Brain pericyte (primary cell): ENCODE data around the gene SETMAR.
"Not testable (repeated sequence)": the region's sequence is repeated elsewhere in the genome, so short reads cannot be mapped to it uniquely, and the experiment has no call there.

Experiments used
- DNase-seq: peaks from one replicate; pipeline ENCODE4 v3.0.0-alpha.2; 2012; ENCODE audit warnings: low read depth, low spot score

The SETMAR gene

DNA sequence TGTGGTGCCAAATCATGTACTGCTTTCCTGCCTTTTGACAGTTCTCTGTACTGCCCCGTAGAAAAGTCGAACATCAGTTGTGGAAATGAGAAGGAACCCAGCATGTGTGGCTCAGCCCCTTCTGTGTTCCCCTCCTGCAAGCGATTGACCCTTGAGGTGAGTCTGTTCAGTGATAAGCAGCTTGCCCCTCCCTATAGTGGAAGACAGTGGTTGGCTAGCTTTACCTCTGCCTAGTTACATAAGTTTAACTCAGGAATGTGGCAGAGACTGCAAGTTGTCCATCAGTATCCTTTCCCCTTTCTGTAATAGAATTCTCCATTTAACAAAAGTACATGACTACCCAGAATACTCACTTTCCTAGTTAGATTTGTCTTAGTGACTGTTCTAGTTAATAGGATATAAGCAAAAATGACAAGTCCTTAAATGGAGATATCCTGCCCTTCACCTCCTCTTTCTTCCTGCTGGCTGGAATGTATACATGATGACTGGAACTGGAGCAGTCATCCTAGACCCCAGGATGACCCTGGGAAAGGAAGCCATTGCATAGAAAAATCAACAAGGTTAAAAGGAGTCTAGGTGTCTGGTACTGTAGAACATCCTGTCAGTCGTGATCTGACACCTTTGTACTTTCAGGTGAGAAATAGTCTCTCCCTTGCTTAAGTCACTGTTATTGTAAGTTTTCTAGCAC is 10.6 kb downstream of the SETMAR start:
- no peak for DNase-seq

DNA sequence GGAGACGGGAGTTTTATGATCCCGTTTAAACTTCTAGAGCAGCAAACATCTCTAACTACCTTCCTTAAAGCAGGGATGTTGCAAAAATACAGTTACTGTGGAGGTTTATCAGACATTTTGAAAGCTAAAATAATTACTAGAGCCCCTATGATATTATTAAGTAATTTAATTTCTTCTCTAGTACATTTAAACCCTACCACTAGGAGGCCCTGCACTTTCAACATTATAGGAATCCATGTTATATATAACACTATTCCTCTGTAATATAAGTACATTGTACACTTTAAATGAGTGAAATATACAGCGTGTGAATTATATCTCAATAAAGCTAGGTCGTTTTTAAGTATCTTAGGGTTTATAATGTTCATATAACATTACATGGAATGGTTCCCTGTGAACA is 11.5 kb downstream of the SETMAR start:
- no peak for DNase-seq

- DNase-seq, result no peak
These were observed 17.1 kb downstream of the SETMAR start for GRCh38 chr3:4320096-4320911.

DNA sequence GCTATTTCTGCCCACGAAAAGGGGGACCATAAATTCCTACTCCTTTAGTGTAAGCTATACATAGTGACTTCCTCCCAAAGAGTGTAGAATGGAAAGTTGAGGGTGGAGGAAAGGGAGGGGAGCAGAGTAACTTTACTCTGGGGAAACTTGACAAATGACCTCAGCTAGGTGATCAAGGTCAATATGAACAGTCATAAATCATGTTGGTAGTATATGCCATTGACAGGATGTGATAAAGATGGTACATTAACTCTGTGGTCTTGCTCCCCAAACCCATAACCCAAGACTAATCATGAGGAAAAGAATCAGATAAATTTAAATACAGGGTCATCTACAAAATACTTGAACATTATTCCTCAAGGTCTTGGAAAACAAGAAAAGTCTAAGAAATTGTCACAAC is 18.6 kb downstream of the SETMAR start:
- no peak for DNase-seq

DNA sequence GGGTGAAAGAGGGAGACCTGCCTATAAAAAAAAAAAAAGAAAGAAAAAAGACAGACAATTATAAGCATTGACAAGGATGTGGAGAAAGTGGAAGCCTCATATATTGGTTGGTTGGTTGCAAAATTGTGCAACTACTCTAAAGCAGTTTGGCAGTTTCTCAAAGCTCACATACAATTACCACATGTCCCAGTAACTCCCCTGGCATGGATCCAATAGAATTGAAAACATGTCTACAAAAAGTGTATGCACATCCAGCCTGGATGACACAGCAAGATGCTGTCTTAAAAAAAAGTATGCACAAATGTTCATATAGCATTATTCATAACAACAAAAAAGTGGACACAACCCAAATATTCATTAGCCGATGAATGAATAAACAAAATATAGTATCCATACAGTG is 19.5 kb downstream of the SETMAR start:
- DNase-seq, result no peak

DNA sequence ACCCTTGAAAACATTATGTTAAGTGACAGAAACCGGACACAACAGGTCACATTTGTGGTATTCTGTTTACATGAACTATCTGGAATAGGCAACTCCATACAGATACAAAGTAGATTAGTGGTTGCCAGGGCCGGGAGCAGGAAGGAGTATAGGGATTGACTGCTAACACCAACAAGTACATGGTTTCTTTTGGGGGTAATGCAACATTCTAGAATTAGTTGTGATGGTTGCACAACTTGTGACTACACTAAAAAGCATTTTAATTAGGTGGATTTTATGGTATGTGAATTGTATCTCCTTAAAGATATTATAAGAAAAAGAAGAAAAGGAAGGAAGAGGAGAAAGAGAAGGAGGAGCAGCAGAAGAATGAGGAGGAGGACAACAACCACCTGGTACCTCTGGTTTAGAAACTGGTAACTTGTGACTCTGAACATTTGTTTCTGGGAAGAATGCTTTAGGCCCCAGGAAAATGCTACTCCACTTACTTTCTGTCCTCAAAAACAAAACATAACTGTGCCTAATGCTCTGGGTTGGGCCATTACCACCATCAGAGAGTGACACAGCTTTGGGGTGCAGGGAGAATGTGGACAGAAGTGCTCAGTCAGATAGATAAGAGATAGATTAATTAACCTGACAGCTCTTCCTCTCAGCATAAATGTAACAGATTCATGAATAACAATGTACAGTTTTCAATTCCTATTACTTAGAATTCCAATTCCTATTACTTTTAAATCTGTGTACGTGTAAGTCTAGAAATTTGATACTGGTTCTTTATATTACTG is 20.3 kb downstream of the SETMAR start:
- no peak for DNase-seq

- DNase-seq, result no peak
These were observed 23.7 kb downstream of the SETMAR start for GRCh38 chr3:4326868-4327267.

GRCh38 chr3:4329806-4330205 is 26.6 kb downstream of the SETMAR start:
- not testable (repeated sequence) for DNase-seq

GRCh38 chr3:4332111-4332510 is 28.9 kb downstream of the SETMAR start:
- DNase-seq, result no peak

GRCh38 chr3:4332574-4332973 is 29.4 kb downstream of the SETMAR start:
- DNase-seq, result no peak

DNA sequence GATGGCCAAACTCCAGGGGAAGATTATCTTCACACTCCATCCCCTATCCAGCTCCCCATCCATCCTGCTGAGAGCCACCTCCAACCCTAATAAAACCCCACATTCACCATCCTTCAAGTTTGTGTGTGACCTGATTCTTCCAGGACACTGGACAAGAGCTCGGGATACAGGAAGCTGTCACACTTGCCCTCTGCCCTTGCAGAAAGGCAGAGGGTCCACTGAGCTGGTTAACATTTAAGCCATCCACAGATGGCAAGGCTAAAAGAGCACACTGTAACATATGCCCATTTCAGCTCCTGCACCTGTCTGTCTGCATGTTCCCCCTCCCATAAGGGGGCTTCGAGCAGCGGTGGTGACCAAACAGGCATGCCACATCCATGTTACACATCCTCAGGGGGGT is 29.8 kb downstream of the SETMAR start:
- no peak for DNase-seq

- no peak for DNase-seq
These were observed 31.4 kb downstream of the SETMAR start for GRCh38 chr3:4334548-4334947.

GRCh38 chr3:4335840-4336562 is 32.8 kb downstream of the SETMAR start:
- DNase-seq, result no peak

DNA sequence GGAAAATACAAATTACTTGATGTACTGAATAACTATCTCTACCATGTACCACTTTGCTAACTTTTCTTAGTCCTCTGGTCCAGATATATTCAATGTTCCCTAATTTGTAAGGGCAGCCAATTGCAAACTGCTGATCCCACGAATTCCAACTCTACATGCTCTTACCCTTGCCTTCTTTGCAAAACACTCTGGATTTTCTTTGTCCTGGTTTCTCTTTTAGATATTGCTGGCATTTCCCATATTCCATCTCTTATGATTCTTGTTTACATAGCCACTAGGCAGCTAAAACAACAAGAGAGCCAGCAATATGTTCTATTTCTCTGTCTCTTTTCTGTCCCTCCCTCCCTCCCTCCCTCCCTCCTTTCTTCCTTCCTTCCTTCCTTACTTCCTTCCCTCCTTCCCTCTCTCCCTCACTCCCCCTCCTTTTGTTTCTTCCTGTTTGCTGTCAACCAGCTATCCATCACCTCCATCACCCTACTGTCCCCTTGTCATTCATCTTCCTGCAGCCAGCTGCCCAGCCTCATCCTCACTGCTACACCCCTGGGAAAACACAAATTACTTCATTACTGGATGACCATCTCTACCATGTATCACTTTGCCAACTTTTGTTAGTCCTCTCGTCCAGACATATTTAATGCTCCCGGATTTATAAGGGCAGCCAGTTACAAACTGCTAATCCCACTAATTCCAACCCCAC is 33.8 kb downstream of the SETMAR start:
- DNase-seq, result no peak

- no peak for DNase-seq
These were observed 35.6 kb downstream of the SETMAR start for GRCh38 chr3:4338751-4339150.

- no peak for DNase-seq
These were observed 36.9 kb downstream of the SETMAR start for GRCh38 chr3:4340077-4340410.

GRCh38 chr3:4340411-4341335 is 37.5 kb downstream of the SETMAR start:
- no peak for DNase-seq

GRCh38 chr3:4341336-4341675 is 38.1 kb downstream of the SETMAR start:
- DNase-seq, result no peak

DNA sequence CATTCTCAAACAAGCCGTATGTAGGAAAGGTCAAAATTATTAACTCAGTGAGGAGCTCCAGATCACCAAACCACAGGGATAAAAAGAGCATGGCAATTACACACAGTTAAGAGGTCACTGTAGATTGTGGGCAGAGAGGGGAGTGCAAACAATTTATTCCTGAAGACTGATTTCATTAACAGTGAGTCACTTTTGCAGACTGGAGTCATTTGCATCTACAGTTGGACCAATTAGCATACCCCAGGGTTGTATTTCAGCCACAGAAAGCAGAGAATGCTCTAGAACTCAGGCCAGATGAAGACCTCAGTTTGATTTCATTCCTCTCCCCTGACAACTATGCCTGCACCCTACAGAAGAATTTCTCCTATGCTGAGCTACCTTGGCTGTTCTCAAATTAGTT is 40.1 kb downstream of the SETMAR start:
- no peak for DNase-seq

DNA sequence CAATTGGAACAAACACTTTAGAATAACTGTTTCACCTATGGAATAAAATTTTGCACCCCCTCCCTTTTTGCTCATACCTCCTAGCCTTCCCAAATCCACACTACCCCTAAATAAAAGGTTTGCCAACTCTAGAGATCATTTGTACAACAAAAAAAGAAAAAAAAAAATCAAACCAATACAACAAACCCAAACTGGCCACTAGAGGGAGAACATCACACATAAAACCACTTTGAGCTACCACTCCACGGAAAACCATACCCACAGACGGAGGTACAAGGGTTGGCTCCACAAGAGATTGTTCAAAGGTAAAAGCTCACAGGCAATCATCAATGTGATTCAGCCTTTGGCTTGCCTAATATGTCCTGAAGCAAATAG is 47.6 kb downstream of the SETMAR start:
- DNase-seq, result peak; percentile 7
